ENCODE data around the gene SIK3.

The SIK3 gene

DNA sequence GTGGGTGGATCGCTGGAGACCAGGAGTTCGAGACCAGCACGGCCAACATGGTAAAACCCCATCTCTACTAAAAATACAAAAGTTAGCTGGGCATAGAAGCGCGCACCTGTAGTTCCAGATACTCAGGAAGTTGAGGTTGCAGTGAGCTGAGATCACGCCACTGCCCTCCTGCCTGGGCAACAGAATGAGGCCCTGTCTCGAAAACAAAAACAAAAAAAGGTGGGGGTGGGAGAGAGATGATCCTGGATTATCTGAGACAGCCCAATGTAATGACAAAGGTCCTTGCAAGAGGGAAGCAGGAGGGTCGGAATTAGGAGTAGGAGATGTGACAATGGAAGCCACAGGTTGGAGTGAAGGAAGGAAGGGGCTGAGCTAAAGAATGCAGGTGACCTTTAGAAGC, 173.2 kb downstream of the SIK3 start:
- no peak for FAIRE-seq

DNA sequence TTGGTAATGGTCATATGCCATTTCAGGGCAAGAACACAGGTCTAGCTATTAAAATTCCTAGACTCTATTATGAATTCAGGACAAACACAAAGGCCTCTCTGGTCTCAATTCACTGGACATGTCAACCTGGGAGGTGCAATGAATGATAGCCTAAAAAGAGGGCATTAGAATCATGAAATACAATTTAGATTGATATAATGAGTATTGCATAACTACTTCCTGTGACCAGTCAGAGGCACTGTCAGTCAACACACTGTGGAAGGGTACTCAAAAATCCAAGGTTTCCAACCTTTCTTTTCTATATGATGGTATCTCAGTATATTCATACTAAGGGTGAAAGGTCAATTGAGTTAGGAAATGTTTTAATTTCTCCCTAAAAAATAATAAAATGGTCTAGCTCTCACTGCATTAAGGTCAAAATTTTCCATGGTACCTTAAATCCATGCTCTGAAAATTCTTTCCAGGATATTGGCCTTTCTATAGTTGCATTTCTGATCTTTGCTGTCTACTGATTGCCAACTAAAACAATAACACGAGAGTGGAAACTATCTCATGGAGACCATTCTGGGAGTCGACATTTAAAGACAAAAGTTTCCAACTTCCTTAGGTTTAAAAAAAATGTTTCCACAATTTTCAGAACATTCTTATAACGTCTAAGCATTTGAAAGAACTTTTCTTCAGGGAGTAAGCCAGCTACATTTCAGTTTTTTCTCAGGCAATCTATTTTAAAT, 179.1 kb downstream of the SIK3 start:
- no peak for FAIRE-seq

DNA sequence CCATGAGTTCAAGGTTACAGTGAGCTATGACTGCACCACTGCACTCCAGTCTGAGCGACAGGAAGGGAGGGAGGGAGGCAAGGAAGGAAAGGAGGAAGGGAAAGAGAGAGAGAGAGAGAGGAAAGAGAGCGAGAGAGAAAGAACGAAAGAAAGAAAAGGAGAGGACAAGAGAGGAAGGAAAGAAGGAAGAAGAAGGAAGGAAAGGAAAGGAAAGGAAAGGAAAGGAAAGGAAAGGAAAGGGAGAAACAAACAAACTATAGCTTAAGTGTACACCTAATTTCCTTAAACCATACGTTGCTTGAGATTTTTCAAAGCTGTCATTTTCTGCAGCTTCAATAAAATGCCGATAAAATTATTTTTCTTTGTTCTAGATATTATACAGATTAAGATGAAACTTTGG, 180.6 kb downstream of the SIK3 start:
- no peak for FAIRE-seq

DNA sequence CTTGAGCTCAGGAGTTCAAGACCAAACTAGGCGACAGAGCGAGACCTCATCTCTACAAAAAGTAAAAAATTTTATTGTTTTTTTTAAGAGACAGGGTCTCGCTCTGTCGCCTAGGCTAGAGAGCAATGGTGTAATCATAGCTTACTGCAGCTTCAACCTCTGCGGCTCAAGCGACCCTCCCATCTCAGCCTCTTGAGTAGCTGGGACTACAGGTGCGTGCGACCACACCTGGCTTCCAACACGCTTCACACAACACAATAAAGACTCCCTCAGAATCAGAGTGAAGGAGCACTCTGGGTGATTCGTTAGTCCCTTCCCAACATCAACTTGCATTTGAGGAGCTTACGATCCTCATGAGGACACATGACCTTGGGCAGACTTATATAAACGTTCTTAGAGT, 181.3 kb downstream of the SIK3 start:
- no peak for FAIRE-seq

DNA sequence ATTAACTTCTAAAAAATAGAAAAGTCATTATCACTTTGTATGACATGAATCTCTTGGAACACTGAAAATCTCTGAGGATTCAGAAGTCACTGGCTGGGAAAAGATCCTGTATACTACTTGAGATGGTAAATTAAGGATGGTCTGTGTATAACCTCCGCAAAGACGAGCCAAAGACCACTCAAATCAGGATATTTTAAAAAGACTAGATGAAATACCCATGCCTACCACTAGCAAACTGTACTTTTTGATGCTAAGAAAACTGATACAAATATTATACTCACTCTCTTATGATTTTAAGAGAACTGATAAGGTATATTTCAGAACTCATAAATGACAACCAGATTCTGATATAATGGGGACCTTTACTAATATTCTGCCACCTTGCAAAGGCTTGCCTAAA, 182.2 kb downstream of the SIK3 start:
- FAIRE-seq: no peak

DNA sequence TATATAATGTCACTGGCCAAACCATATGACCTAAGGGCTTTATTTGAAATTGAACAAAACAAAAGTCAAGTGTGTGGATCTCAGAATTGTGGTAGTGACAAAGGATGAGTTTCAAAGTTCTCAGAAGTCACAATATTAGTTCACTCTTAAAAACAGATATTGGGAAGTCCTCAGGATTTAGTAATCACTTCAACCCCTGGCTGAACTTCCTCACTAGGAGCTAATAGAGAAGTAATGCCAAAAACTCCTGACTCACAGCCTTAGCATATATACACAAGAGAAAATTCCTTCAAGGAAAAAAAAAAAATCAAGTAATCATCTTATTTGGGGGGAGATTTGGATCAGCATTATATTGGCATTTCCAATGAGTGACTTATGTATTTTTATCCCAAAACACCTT, 185.2 kb downstream of the SIK3 start:
- FAIRE-seq: no peak

DNA sequence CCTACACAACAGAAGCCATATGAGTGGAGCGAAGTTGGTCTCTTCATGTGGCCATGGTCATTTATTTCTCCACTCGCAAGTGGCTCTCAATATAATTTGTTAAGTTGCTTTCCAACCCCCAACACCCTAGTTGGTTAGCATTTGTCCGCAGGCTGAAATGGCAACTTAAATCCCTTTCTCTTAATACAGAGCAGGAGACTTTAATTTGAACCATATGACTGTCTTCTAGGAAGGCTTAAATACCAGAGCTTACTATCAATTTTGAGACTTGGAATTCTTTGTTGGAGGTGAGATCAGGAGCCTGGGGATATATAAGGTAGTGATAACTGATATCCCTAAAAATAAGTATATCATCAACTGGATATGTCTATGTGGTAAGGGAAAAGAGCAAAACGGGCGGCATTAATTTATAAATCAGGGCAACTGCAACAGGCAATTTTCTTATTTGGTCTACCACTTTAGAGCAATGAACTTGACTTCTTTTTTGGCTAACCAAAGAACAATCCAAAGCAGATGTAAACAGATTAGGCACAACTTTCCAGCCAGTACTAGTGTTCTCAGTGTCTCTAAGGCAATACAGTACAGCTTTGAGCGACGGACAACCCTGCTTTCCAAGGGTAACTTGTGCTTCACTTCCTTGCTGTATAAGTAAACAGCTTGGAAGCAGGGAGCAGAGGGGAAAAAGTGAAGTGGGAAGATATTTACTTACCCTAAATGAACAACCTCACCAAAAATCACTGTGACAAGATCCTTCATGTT, 186.1 kb downstream of the SIK3 start:
- no peak for FAIRE-seq

DNA sequence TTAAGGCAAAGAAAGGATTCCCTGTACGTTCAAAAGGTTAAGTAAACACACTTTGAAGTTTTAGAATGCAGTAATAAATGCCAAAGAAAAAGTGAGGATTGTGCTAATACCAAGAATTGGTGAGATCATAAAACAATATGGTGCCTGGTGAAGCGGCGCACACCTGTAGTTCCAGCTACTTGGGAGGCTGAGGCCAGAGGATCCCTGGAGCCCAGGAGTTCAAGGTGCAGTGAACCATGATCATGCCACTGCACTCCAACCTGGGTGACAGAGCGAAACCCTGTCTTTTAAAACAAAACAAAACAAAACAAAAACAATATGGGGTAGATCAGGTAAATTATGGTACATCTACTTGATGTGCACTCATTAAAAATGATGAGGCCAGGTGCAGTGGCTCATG, 187.4 kb downstream of the SIK3 start:
- FAIRE-seq: no peak

DNA sequence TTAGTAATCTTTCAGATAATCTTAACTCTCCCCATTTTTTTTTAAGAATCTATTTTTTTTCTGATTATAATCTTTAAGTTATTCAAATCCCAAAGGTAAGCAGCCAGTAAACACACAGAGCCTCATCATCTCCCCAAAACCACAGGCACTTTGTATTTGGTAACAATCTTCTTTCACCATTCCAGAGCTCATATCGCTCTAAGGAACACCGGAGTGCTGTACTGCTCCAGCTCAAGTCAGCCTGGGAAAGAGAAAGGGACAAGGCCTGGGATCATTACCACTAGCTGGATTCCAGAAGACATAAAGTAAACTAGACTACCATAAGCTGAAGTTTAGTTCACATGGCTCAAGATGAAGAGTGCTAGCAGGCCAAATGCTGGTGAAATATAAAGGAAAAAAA, 187.8 kb downstream of the SIK3 start:
- FAIRE-seq: no peak

DNA sequence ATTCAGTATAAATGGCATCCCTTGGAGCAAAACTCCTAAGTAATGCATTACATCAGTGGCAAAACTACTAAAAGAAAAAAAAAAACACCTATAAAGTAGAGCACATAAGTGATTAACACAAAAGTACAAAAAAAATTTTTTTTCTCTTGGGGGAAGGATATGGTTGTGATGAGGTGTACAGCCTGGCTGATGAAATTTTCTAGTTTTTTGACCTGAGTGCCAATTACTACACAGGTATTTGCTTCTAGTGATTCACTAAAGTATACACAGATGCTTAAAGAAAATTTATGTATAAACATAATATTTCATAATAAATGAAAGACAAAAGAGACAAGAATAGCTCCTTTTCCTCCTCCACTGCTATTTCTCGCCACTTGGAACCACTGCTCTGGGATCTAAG, 189.0 kb downstream of the SIK3 start:
- FAIRE-seq: no peak

DNA sequence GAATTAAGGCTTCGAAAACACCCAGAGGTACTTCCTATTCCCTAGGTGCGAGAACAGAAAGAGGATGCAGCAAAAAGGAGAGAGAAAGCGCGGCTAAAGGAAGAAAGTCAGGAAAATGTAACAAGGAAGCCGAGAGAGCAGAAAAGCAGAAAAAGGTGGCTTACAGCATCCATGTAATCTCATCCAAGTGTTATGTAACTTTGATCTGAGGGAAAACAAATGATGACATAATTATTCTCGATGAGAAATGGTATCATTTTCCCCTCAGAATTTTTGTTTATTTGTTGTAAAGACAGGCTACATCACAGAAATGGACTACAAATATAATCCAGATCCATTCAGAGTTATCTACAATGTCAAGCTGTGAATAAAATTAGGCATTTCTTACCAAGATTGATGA, 191.7 kb downstream of the SIK3 start:
- FAIRE-seq: no peak

DNA sequence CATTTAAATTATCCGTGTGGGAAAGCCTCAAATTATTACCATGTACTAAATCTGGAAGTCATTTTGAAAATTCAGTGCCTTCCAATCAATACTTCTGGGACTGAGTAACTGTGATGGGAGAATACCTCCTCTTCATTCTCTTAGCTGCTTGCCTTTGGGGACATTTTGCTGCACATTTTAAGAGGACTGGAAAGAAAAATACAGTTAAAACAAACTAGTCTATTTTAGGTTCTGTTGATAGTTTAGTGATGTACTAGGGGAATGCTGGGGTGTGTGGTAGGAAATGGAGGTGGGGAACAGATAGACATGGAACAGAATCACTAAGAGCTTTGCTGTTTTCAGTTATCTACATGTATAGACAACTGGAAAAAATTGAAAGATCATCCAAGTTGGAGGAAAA, 195.1 kb downstream of the SIK3 start:
- no peak for FAIRE-seq

DNA sequence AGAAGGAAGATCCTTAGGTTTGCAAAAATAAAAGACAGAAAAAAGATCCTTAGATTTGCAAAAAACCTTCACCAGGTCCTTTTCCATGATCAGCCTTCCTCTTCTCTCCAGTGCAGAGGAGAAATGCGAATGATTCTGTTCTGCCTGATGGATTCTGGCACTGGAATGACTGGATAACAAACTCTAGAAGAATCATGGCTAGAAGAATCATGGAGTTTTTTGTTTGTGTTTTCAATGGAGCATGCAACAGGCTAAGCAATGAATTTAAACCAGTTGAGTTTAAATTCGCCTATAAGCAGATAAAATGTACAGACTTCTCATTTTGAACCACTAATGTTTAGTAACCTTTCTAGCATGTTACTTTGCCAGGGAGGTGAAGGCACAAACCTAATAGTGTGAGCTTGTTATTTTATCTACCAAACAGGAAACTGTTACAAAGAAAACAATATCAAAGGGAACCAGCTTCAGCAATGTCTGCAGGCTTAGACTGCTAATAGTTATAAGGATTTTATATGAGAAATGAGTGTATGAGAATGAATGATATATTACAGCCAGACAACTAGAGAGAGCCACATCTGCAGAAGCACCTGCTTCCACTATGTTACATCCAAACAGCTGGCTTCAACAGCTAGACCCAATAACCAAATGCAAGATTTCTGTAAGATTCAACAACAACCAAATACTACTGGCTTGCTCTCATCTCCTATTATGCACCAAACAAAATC, 196.1 kb downstream of the SIK3 start:
- FAIRE-seq: no peak

DNA sequence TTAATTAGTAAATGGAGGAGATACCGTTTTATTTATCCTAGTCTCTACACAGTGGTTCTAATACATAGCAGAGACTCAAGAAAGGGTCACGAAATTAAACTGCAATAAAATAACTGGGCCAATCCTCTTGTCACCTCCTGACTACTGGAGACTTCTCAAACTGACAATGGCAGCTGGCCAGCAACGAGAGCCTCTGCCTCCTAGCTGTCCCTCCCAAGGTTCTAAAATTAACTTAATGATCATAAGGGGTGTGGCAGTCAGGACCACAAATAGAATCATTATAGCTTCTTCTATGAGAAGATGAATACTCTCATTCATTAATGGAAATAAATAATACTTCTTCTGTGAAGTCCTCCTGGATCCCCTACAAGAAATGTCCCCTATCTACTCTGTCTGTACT, 197.0 kb downstream of the SIK3 start:
- no peak for FAIRE-seq

DNA sequence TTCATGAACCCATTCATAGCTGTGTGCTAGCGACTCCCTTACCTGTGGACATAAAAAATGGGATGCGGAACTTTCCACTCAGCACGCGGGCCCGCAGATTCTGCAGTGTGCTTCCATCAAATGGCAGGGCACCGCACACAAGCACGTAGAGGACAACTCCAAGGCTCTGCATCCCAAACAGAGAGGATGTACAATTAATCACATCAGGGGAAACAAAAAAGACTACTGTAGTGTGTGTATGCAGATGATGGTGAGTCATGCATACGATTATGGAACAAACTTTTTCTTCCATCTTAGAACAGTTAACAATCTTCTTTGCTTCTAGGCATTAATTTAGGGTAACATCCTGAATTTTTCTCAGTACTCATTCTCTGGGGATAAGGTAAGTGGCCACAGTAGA, 202.0 kb downstream of the SIK3 start:
- no peak for FAIRE-seq

DNA sequence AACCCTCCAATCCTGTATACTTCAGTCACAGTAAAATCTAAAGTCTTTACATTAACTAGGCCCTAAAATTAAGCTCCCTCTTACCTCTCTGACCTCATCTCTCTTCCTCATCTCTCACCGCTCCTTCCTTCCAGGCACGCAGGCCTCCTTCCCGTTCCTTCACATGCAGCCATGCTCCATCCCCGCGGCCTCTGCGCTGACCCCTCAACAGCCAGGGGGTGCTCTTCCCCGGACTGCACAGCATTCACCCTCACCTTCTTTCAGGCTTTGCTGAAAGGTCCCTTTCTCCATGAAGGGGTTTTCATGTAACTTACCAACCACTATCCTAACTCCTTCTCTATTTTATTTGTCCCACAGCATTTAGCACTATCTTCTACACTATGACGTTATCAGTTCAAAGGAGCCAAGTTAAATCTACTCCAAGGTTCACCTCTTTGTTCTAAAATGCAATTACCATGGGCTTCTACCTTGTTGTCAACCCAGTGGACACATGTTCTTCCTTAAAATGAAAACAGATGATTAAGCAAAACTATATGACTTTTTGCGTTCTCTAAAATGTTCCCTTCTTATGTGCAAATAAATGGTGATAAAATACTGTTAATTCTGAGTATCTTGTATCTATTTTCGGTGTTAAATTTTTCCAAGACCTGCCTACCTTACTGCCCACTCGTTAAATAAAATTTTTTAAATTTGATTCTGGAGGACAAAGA, 203.0 kb downstream of the SIK3 start:
- FAIRE-seq: no peak

DNA sequence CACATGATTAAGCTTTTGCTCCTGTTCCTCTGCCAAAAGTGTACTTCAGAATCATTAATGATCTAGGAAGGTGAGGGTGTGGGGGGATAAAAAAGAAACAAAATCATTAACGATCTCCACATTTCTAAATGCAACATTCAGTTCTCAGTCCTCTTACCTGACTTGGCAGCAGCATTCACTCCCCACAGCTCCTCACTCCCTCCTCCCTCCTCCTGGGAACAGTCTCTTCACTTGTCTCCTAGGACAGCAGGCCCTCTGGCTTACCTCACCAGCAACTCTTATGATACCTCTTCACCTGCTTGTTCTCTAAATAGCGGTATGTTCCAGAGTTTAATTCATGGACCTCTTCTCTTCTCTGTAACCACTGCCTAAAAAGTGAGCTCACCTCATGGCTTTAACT, 204.3 kb downstream of the SIK3 start:
- FAIRE-seq: no peak

DNA sequence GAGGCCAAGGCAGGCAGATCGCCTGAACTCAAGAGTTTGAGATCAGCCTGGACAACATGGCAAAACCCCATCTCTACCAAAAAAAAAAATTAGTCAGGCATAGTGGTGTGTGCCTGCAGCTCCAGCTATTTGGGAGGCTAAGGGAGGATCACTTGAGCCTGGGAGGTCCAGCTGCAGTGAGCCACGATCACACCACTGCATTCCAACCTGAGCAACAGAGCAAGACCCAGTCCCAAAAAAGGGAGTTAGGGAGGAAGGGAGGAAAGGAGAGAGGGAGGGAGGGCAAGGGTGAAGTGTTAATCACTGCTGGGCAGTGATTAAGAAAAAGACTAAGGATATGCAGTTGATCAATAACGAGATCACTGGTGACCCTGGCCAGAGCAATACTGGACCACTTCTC, 204.8 kb downstream of the SIK3 start:
- FAIRE-seq: no peak

DNA sequence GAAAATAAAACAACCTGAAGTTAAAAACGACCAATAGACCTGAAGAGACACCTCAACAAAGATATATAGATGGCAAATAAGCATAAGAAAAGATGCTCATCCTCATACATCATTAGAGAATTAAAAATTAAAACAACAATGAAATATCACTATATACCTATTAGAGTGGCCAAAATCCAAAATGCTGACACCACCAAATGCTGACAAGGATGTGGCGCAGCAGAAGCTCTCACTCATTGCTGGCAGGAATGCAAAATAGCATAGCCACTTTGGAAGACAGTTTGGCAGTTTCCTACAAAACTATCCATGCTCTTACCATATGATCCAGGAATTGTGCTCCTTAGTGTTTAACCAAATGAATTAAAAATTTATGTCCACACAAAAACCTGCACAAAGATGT, 205.9 kb downstream of the SIK3 start:
- no peak for FAIRE-seq

DNA sequence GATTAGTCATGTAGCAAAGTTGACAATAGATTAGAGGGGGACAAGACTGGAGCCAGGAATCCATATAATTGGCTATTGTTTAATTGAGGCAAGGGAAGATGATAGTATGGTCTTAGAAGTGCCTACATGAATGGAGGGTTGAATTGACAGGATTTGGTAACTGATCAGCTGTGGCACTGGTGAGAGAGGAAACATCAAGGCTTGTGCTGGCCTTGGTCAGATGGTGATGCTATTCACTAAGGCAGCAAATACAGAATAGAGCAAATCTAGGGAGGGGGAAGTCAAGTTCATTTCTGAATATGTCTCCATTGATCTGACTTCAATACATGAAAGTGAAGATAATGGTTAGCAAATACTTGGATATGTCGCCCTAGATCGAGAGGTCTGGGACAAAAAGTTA, 206.5 kb downstream of the SIK3 start:
- no peak for FAIRE-seq

DNA sequence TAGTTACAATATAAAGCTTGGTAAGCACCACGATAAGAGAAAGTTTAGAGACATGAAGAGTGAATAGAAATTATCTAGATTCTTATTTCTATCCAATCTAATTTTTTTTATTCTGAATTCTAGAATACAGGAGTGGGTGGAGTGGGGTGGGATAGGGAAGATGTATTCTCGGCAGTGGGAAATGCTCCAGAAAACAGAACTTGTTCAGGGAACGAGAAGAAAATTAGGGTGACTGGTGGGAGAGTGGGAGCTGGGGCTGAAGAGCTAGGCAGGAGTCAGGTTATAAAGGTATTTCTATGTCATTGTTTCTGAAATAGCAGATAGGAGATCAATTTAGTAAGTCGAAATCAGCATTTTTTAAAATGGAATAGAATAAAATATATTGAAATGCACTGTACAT, 207.6 kb downstream of the SIK3 start:
- FAIRE-seq: no peak

DNA sequence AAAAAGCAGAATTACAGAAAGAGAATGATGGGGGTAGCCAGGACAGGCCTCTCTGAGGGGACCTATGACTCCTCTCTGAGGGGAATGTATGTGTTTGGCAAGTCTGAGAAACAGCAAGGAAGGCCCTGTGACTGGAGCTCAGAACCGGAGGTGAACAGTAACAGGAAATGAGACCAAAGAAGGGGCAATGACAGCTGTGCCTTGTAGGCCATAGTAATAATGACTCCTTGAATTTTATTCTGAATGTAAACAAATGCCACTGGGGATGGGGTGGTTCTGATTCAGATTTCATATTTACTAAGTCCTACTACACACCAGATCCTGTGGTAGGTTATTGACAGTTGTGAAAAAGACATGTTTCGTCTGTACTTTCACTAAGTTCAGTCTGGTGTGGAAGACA, 208.0 kb downstream of the SIK3 start:
- no peak for FAIRE-seq

DNA sequence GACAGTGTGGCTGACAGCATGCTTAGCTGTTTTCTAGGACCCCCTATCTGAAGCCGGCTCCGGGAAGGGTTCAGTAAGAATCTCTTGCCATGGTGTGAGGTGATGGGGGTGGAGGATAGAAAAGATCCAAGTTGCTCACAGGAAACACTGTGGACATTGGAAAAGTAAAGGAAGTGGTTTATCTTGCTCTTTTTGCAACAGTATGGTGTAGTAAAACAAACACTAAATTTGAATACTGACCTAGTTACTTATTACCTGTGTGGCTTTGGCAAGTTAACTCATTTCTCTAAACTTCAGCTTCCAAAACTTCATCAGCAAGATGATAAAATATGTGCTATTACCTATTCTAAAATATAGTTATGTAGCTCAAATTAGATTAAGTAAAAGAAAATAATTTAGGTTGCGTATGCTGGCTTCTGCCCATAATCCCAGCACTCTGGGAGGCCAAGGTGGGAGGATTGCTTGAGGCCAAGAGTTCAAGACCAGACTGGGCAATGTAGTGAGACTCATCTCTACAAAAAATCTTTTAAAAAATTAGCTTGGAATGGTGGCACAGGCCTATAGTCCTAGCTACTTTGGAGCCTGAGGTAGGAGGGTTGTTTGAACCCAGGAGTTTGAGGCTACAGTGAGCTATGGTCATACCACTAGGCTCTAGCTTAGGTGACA, 209.2 kb downstream of the SIK3 start:
- no peak for FAIRE-seq

All from G401.6 (cell line).